Cardiac septum (tissue), 1 donor: ENCODE measurements around the gene SSTR4. TPM values are rescaled to one million over a fixed set of nuclear protein-coding genes. Genes with fewer than 3 reads are reported as not detected.

ENCODE experiments used
- DNase-seq: peaks from one replicate; pipeline ENCODE4 v3.0.0-alpha.2; 2020; ENCODE audit warnings: low spot score
- intact Hi-C: fragments of 100-400 bp; cut with DNase I; formaldehyde crosslinking; loops from one replicate; pipeline ENCODE4 v1.14.0; 2022
- total RNA-seq: library from RNA; stranded (reverse); fragmentation: NEBNext Ultra II Directional; extraction: Animal tissue kit (Norgen Biotek cat#: 25700); gene quantifications from one replicate; pipeline ENCODE4 v1.2.1, GENCODE V29; 2021
- donor health status: DM: no; HTN: no; CAD: no.

Gene SSTR4
- total RNA-seq, 1 donor from 2014 or later = not detected

DNA sequence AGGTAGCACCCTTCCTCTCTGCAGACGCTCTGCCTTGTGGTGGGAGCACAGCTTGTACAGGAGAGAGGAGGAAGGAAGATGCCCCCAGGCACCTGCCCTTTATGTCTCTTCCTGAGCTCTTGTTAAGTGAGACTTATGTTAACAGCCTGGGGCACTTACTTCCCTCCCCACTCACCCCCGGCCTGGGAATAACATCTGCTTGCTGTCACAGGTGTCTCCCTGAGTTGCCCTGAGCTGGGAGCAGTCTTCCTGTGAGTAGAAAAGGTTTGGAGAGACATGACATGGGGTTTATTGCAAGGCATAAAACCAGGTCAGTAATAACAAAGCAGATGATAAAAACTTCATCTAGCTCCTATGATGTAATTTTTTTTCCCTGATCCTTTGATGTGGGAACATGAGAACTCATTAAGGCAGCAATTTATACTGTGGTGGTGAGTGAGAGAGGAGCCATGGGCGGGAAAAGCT lies 1.9 kb downstream of the SSTR4 start:
- intact Hi-C loops = no loop called here
- DNase-seq = no peak

GRCh38 chr20:23039136-23039875 lies 4.2 kb downstream of the SSTR4 start:
- intact Hi-C loops = no loop called here
- no peak for DNase-seq

DNA sequence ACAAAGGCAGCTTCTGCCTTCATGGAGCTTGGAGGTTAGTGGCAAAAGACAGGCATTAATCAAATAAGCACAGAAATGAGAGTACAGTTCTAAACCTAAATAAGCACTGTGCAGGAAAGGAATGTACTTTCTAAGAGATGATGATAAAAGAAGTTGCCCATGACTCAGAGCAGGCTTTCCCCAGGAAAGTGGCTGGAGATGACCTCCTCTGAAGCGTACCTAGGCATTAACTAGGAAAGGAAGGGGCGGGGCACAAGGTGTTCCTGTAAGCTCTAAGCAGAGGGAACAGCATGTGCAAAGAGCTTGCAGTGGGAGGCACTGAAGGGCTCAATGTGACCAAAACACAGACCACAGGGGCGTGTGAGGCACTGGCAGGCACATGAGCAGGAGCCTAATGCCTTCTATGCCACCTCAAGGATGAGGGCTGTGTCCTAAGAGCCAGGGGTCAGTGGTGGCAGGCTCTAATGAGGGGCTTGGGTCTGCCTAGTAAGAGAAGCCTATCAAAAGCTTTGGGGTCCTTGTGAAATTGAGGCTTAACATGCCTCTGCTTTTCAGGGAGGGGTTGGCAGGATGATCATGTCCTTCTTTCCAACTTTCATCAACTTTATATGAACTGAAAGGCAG lies 4.9 kb downstream of the SSTR4 start:
- peak; percentile 57 for DNase-seq
- intact Hi-C loops = no loop called here

- intact Hi-C loops = no loop called here
- DNase-seq = no peak
Observed at GRCh38 chr20:23042270-23042669, 7.2 kb downstream of the SSTR4 start.

GRCh38 chr20:23043376-23043775 lies 8.3 kb downstream of the SSTR4 start:
- DNase-seq = no peak
- intact Hi-C loops = no loop called here

DNA sequence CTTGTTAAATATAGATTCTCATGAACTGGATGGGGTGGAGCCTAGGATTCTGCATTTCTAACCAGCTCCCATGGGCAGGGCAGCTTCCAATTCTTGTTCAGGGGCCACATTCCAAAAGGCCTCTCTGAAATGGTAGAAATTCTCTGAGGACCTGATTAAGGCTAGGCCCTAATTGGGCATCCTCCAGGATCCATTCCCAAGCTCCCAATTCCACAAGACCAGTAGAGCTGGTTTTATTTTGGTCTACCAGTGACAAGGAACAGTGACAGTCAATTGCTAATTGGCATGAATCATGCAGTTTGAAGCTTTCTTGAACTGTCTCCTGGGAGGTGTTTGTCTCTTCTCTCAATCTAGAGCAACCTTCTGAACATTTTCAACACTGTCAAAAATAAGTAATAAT lies 11.3 kb downstream of the SSTR4 start:
- DNase-seq = no peak
- intact Hi-C loops = no loop called here

DNA sequence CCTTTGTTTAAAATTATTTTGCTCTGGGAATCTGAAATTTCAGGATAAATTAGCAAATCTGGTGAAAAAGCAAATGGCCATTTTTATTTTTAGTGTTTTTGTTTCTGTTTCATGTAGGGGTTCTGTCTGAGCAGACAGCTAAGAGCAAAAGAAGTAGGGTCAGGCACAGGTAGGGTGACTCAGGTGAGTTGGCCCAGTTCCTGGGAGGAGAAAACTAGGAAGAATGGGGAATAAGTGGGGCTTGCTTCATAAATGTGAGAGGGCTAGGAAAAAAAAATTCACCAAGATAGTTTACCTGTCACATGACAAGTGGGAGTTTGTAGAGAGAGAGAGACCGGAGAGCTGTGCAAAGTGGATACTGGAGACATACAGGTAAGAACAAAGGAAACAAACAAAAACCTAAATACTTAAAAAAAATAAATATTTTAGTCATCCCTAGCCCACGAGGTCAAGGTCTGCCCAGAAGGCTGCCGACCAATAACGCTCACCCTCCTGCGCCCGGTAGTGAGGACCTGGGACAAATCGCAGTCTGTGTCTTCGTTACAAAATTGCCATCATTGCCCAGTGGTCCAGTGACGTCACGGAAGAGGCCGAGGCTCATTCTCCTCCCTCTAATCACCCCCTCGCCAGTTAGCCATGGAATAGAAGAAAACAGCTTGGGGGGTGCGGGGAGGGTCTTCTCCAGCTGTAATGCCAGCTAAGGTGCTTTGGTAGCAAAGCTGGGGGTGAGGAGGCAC lies 12.1 kb downstream of the SSTR4 start:
- intact Hi-C loops = no loop called here
- no peak for DNase-seq

GRCh38 chr20:23047738-23048214 lies 12.7 kb downstream of the SSTR4 start:
- intact Hi-C loops = loop anchor here (2.0 kb wide), 1 partner anchor 185 kb away; no protein-coding TSS in a partner anchor
- DNase-seq = peak; percentile 81

- DNase-seq = peak; percentile 93
- intact Hi-C loops = loop anchor here (2.0 kb wide), 1 partner anchor 186 kb away; no protein-coding TSS in a partner anchor
Observed at GRCh38 chr20:23048283-23049200, 13.4 kb downstream of the SSTR4 start.

GRCh38 chr20:23049201-23050075 lies 14.3 kb downstream of the SSTR4 start, which contains the start of gene THBD:
TSS of gene THBD (minus strand) at chr20:23049672. CDS start at chr20:23049504, 168 bp downstream.
- DNase-seq = peak; percentile 93
- intact Hi-C loops = loop anchor here (2.0 to 10.0 kb wide), 5 partner anchors 153 to 359 kb away; no protein-coding TSS in a partner anchor

- DNase-seq = peak; percentile 90
- intact Hi-C loops = loop anchor here (2.0 to 10.0 kb wide), 4 partner anchors 152 to 359 kb away; no protein-coding TSS in a partner anchor
Observed at GRCh38 chr20:23050076-23050838, 15.1 kb downstream of the SSTR4 start.

DNA sequence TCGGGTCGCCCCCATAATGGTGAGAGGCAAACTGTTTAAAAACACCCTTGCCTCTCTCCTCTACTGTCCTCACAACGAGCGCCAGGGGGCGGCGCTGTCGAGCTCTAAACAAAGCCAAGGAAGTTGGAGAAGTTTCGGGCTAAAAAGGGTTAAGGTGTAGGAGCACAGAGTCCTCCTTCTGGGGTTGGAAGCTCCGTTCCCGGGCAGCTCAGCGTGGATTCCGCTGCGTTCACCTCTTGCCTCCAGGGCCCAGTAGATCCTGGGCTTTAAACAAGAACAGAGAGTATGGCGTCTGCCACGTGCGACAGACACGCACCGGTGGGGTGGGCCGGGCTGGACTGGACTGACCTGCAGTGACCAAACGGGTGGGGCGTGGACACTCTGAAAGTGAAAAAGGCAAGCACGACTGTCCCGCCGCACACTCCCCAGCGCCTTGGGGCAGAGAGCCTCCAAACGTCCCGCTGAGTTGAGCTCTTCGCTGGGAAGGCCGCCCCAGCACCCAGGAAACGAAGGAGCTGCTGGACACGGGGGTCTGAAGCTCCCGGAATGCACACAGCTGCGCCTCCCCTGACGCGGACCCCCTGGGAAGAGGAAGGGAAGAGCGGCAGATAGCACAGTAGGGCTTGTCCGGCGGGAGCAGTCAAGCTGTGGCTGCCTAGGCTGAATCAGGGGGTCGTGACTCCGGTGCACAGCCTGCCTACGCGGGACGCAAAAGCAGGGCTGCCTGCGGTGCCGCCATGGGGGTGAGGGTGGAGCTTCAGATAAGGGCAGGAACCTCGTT lies 15.9 kb downstream of the SSTR4 start:
- DNase-seq = peak; percentile 89
- intact Hi-C loops = loop anchor here (2.0 to 10.0 kb wide), 4 partner anchors 151 to 360 kb away; no protein-coding TSS in a partner anchor

GRCh38 chr20:23052904-23053303 lies 17.8 kb downstream of the SSTR4 start:
- intact Hi-C loops = loop anchor here (5.0 to 10.0 kb wide), 2 partner anchors 149 to 292 kb away; no protein-coding TSS in a partner anchor
- no peak for DNase-seq

DNA sequence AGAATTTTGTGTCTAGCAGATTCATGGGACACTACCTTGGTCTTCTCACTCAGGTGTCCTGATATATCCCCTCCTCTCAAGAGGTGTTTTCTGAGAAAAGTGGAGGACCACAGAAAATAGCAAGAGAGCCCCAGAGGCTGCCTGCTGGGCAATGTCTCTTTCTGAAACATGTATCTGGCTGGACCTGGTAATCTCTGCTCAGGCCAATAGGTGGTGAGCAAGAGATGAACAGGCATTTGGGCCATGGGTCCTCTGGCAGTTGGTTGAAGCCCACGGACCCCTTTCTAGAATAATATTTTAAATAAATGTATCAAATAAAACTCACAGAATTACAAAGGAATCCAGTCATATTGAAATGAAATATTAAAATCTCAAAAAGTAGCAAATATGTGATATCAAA lies 23.1 kb downstream of the SSTR4 start:
- no peak for DNase-seq
- intact Hi-C loops = loop anchor here (10.0 kb wide), 1 partner anchor 287 kb away; no protein-coding TSS in a partner anchor

DNA sequence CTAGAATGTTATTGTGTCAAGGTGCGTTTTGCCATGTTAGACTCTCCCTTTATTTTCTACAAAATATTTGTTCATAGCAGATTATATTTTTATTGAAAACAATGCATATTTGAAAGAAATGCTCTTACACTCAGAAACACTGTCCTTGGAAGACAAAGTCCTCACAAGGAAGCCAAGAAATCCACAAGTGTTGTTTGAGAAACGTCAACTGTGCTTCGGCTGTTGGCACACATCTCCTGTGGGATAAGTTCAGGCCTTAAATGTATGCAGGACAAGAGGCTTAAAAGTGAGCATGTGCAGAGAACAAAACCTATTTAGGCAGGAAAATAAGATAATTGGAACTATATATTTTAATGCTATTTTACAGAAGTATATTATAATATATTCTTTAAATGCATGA lies 23.9 kb downstream of the SSTR4 start:
- DNase-seq = no peak
- intact Hi-C loops = loop anchor here (10.0 kb wide), 1 partner anchor 286 kb away; no protein-coding TSS in a partner anchor

DNA sequence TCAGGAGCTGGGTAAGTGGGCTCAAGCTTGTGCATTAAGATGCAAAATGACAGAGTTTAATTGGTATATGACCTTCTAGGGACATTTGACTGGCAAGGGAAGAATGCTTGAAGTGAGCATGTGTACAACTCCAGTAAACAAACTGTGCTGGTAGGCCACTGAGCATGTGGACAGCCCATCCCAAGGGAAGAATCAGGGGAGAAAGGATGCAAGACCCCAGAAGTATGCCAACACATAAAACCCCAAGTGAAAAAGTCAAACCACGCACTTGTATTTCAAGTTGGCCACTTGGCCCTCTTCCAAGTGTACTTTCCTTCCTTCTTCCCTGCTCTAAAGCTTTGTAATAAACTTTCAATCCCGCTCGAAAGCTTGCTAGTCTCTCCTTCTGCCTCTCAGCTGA lies 24.7 kb downstream of the SSTR4 start:
- no peak for DNase-seq
- intact Hi-C loops = loop anchor here (5.0 to 10.0 kb wide), 3 partner anchors 92 to 285 kb away; no protein-coding TSS in a partner anchor
